ENCODE data around the gene MRPL28. TPM values are rescaled to one million over a fixed set of nuclear protein-coding genes. Genes with fewer than 3 reads are reported as not detected.

Gene MRPL28
- total RNA-seq, 1 experiment from 2014 or later, result 61.4 TPM

DNA sequence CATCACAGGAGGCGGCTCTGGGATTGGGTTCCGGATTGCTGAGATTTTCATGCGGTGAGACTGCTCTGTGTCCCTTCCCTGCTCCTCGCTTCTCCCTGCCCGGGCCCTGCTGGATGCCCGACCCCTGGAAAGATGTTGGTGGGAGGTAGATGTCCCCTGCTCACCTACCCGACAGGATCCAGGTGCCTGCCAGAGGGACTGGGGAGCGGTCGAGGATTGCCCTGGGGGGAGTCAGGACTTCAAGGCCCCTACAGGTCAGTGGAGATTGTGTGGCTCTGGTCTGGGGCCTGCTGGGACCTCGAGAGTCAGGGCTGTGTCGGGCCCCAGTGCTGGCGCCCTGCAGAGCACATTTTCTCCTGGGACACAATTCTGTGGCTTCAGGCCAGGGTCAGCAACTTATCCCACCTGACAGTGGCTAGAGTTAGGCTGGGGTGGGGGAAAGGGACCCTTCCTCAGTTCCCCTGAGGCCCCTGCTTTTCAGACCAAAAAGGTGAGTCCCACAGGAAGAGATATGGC lies 34.7 kb upstream of the MRPL28 start:
- no peak overlapping the region for H3K9ac ChIP-seq (ENCODE audit: low read length)

DNA sequence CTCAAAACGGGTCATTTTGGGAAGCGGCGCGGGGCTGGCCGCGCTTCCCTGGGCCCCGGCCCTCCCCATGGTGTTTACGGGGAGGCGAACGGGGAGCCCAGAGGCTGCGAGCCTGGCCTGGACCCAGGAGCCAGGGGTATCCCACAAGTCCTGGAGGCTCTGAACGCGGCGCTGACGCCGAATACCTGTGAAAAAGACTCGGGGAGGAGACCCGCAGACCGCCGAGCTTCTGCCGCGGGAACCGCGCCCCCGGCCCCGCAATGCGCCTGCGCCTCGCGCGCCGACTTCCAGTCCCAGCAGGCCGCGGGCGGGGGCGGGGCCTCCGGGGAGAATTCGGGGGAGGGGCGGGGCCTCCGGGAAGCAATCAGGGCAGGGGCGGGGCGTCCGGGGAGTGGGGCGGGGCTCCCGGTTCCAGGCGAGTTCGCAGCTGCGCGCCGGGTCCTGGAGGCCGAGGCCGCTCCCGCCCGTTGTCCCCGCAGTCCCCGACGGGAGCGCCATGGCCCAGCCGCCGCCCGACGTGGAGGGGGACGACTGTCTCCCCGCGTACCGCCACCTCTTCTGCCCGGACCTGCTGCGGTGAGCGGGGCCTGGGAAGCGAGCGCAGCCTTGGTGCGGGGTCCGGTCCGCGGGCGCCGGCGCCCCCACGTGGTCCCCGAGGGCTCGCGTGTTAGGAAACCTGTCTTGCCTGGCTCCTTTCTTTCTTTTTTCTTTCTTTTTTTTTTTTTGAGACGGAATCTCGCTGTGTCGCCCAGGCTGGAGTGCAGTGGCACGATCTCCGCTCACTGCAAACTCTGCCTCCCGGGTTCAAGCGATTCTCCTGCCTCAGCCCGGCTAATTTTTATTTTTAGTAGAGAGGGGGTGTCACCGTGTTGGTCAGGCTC lies 31.4 kb upstream of the MRPL28 start, which contains the start of gene DECR2:
Gene DECR2, plus strand, starts transcription at position 418 of the 881 bp plus-strand sequence. Its CDS starts 79 bp downstream, at position 497.
- ChIA-PET RAD21 (ENCODE audit: low non-redundant PET in 1 of 2, low total read pairs in 2 of 2, uncharacterized antibody in 2 of 2, unreplicated experiment in 2 of 2) (no interaction called here), CTCF (interaction anchor here (0.7 to 1.1 kb wide), 2 partner anchors 24 to 65 kb away, joined by 3 to 4 read pairs; partner anchors contain the start of gene RAB11FIP3), POLR2A (interaction anchor here (0.6 to 1.0 kb wide), 4 partner anchors 11 to 235 kb away, joined by 3 to 4 read pairs (median 3); partner anchors contain the start of gene METTL26)
- peak within 1 kb of the TSS; percentile 86 for H3K27ac ChIP-seq (ENCODE audit: low read depth, low read length)
- peak; percentile 77 for ATAC-seq
- no peaks in the 10 kb centered on the region for H3K36me3 ChIP-seq (ENCODE audit: control insufficient read depth in 1 of 2, insufficient read depth in 2 of 2, low read length in 2 of 2)
- H2AFZ ChIP-seq (ENCODE audit: low read depth, low read length, poor library complexity, severe bottlenecking), result no peak within 1 kb of the TSS
- H3K4me1 ChIP-seq (ENCODE audit: control insufficient read depth in 1 of 2, insufficient read depth in 2 of 2, low read length in 2 of 2), result peaks cover under 1 to 14% of the 10 kb centered on the region in 2 experiments; a peak in 2 of 4 replicates
- peak within 1 kb of the TSS; percentile 71 for H3K9ac ChIP-seq (ENCODE audit: low read length)
- no peaks in the 10 kb centered on the region for H3K27me3 ChIP-seq (ENCODE audit: insufficient read depth, low read length)
- H3K79me2 ChIP-seq (ENCODE audit: insufficient read depth, low read length), result no peaks in the 10 kb centered on the region
- H3K4me2 ChIP-seq (ENCODE audit: low read length), result peak within 1 kb of the TSS; percentile 77
- H3K9me2 ChIP-seq (ENCODE audit: insufficient read depth), result no peaks in the 10 kb centered on the region
- peak within 1 kb of the TSS; percentile 63 for H3K4me3 ChIP-seq (replicated peaks in 1 of 2; ENCODE audit: low read depth in 1 of 2, low read length in 2 of 2)
- H4K20me1 ChIP-seq (ENCODE audit: insufficient read depth), result no peaks in the 10 kb centered on the region
- DNase-seq (ENCODE audit: low read depth, low spot score), result no peak
- no peaks in the 10 kb centered on the region for H3K9me3 ChIP-seq (ENCODE audit: control insufficient read depth in 1 of 2, insufficient read depth in 1 of 2, low read depth in 1 of 2, low read length in 2 of 2)
- BruUV-seq (replicated peaks), result no TSS peak
- intact Hi-C loops (cut with micrococcal nuclease), result no loop called here
- TF ChIP-seq, protein P1, sequence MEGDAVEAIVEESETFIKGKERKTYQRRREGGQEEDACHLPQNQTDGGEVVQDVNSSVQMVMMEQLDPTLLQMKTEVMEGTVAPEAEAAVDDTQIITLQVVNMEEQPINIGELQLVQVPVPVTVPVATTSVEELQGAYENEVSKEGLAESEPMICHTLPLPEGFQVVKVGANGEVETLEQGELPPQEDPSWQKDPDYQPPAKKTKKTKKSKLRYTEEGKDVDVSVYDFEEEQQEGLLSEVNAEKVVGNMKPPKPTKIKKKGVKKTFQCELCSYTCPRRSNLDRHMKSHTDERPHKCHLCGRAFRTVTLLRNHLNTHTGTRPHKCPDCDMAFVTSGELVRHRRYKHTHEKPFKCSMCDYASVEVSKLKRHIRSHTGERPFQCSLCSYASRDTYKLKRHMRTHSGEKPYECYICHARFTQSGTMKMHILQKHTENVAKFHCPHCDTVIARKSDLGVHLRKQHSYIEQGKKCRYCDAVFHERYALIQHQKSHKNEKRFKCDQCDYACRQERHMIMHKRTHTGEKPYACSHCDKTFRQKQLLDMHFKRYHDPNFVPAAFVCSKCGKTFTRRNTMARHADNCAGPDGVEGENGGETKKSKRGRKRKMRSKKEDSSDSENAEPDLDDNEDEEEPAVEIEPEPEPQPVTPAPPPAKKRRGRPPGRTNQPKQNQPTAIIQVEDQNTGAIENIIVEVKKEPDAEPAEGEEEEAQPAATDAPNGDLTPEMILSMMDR (IDR thresholded peaks at IDR 0.05 in 2 of 3, conservative IDR thresholded peaks at IDR 0.05 in 1 of 3; ENCODE audit: borderline replicate concordance in 1 of 3, insufficient read depth in 1 of 3, low read depth in 2 of 3, low read length in 2 of 3), result 0 out of 6 replicates have a peak, but pooled peaks of 1 of the 3 experiments have one; percentile 21
- TF ChIP-seq SIN3A (IDR thresholded peaks at IDR 0.05; ENCODE audit: low read depth) (no peak), SRF (IDR thresholded peaks at IDR 0.05; ENCODE audit: low read depth) (no peak), RAD21 (IDR thresholded peaks at IDR 0.05; ENCODE audit: low read depth) (peak; percentile 35), CEBPB (IDR thresholded peaks at IDR 0.05; ENCODE audit: low read depth) (no peak), EZH2 (IDR thresholded peaks at IDR 0.05) (no peak), POLR2AphosphoS5 (IDR thresholded peaks at IDR 0.05; ENCODE audit: low read depth, low read length) (peak; percentile 66), POLR2A (IDR thresholded peaks at IDR 0.05; ENCODE audit: borderline replicate concordance, extremely low read depth, insufficient read depth, insufficient read length) (peak; percentile 35)
- TF ChIP-seq, protein P2, sequence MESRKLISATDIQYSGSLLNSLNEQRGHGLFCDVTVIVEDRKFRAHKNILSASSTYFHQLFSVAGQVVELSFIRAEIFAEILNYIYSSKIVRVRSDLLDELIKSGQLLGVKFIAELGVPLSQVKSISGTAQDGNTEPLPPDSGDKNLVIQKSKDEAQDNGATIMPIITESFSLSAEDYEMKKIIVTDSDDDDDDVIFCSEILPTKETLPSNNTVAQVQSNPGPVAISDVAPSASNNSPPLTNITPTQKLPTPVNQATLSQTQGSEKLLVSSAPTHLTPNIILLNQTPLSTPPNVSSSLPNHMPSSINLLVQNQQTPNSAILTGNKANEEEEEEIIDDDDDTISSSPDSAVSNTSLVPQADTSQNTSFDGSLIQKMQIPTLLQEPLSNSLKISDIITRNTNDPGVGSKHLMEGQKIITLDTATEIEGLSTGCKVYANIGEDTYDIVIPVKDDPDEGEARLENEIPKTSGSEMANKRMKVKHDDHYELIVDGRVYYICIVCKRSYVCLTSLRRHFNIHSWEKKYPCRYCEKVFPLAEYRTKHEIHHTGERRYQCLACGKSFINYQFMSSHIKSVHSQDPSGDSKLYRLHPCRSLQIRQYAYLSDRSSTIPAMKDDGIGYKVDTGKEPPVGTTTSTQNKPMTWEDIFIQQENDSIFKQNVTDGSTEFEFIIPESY (IDR thresholded peaks at IDR 0.05; ENCODE audit: extremely low read depth, insufficient replicate concordance, low read length), result no peak

More for the DNA sequence above, 34.7 kb upstream of the MRPL28 start:
- no peak for TF ChIP-seq JUND (IDR thresholded peaks at IDR 0.05)
- TF ChIP-seq SP1 (IDR thresholded peaks at IDR 0.05; ENCODE audit: low read depth), result no peak
- TF ChIP-seq CBX3 (IDR thresholded peaks at IDR 0.05; ENCODE audit: low read depth), result no peak
- no peaks in the 10 kb centered on the region for H3K36me3 ChIP-seq (ENCODE audit: control insufficient read depth in 1 of 2, insufficient read depth in 2 of 2, low read length in 2 of 2)
- RAD21 ChIA-PET (ENCODE audit: low non-redundant PET in 1 of 2, low total read pairs in 2 of 2, uncharacterized antibody in 2 of 2, unreplicated experiment in 2 of 2), result no interaction called here
- H3K9me2 ChIP-seq (ENCODE audit: insufficient read depth), result no peaks in the 10 kb centered on the region
- H3K4me1 ChIP-seq (ENCODE audit: control insufficient read depth in 1 of 2, insufficient read depth in 2 of 2, low read length in 2 of 2), result peaks cover 0 to 7% of the 10 kb centered on the region in 2 experiments; a peak in 1 of 4 replicates
- no peak overlapping the region for H3K27ac ChIP-seq (ENCODE audit: low read depth, low read length)
- no peak for ATAC-seq
- BruUV-seq (replicated peaks), result no TSS peak
- H3K4me2 ChIP-seq (ENCODE audit: low read length), result no peak overlapping the region
- H3K27me3 ChIP-seq (ENCODE audit: insufficient read depth, low read length), result no peaks in the 10 kb centered on the region
- H3K4me3 ChIP-seq (replicated peaks in 1 of 2; ENCODE audit: low read depth in 1 of 2, low read length in 2 of 2), result no peak overlapping the region
- intact Hi-C loops (cut with micrococcal nuclease), result no loop called here
- CTCF ChIA-PET, result no interaction called here
- DNase-seq (ENCODE audit: low read depth, low spot score), result no peak
- POLR2A ChIA-PET, result no interaction called here
- H2AFZ ChIP-seq (ENCODE audit: low read depth, low read length, poor library complexity, severe bottlenecking), result no peak overlapping the region
- H4K20me1 ChIP-seq (ENCODE audit: insufficient read depth), result no peaks in the 10 kb centered on the region
- no peaks in the 10 kb centered on the region for H3K79me2 ChIP-seq (ENCODE audit: insufficient read depth, low read length)
- no peaks in the 10 kb centered on the region for H3K9me3 ChIP-seq (ENCODE audit: control insufficient read depth in 1 of 2, insufficient read depth in 1 of 2, low read depth in 1 of 2, low read length in 2 of 2)

All from HCT116 (cell line).